GM18502 (cell line): ENCODE data around the gene FNBP1.

Experiments
- ATAC-seq: cut with Tn5 transposase; IDR thresholded peaks from one replicate; pipeline ENCODE4 v1.9.1; 2021; ENCODE audit warnings: mild to moderate bottlenecking; ENCODE audit not compliant: unreplicated experiment, poor library complexity

The FNBP1 gene

GRCh38 chr9:129866394-129867135 is 176.4 kb downstream of the FNBP1 start:
- no peak for ATAC-seq

- no peak for ATAC-seq
These were observed 177.2 kb downstream of the FNBP1 start for GRCh38 chr9:129865668-129866320.

GRCh38 chr9:129864991-129865647 is 177.9 kb downstream of the FNBP1 start:
- ATAC-seq = no peak

DNA sequence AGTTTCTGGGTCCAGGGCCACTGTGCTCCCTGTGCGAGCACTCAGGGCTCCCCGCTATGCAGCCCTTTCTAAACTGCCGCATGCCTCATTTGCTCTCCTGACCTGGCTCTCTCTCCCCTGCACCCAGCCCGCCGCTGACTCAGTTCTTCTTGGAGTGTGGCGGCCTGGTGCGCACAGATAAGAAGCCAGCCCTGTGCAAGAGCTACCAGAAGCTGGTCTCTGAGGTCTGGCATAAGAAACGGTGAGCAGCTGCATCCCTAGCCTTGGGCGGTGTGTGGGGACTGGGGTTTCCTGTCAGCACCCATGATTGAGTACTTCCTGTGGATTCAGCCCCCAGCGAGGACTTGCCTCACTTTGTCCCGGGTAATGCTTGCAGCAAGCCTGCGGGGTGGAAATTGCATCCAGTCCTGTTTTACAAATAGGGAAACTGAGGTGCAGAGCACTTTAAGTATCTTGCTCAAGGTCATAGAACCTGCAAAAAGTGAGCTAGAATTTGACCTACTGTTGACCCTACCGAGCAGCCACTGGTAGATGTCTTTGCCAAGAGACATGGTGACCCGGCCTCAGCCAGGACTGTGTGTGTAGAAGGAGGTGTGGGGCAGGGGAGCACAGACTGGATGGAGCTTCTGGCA is 179.8 kb downstream of the FNBP1 start:
- no peak for ATAC-seq

GRCh38 chr9:129861447-129861827 is 181.6 kb downstream of the FNBP1 start:
- no peak for ATAC-seq

GRCh38 chr9:129860653-129861446 is 182.1 kb downstream of the FNBP1 start:
- no peak for ATAC-seq

DNA sequence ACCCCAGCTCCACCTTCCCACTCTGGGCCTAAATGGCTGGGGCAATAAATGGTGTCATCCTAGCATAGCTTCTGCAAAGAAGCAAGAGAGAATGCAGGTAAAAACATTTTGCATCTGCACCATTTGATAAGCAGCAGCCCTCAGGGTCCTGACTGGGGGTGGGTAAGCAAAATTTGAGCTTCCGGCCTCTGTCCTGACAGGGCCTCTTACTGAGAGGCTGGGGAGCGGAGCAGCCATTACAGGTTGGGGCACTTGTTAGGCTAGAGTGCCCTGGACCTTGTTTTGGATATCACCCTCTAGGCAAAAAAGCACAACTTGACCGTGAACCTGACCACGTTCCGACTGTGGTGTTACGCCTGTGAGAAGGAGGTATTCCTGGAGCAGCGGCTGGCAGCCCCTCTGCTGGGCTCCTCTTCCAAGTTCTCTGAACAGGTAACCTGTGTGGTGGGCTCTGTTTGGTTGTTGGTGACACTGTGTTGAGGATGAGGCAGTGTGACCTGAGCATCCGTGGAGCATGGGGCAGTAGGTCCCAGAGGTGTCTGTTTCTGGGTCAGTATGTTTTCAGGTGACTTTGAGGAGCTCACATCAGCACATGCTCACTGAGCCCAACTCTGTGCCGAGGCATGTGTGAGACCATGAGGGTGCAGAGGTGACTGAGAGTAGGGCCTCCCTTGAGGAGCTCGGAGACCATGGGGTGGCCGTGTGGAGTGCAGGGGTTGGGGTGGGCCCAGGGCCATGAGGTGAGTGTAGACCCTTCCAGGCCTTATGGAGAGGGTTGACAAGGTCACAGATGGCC is 184.6 kb downstream of the FNBP1 start:
- ATAC-seq = no peak

DNA sequence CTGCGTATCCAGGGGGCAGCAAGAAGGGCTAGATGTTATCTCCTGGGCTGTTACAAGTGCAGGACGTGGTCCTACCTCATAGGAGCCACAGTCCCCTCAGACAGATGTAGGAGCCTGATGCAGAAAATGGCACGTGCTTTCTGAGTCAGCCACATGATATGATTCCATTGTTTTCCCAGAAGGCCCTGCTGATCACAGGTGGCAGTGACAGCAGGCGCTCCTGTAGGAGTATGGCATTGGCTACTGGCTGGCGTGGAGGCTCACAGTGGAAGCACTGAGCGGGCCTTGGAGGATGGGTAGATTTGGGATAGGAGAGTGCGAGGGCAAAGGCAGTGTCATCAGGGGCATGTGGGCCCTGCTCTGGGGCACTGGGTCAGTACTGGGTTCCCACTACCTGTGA is 185.8 kb downstream of the FNBP1 start:
- ATAC-seq = no peak

GRCh38 chr9:129854588-129855110 is 188.3 kb downstream of the FNBP1 start:
- no peak for ATAC-seq

DNA sequence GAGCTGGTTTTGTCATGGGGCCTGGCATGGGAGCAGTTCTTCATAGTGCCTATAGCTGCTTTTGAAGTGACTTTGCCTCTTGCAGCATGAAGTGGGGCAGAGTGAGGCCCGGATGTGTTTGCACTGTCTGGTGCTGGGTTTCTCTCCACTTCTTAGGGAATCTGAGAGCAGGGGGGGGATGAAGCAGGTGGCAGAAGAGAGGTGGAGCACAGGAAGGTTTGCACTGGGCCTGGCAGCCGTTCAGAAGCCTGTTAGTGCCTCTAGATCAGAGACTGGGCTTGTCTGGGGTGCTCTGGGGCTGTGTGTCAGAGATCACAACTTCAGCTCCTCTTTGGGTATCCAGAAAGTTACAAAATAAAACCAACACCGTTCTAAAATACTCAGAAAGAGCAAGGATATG is 189.4 kb downstream of the FNBP1 start:
- ATAC-seq = no peak

DNA sequence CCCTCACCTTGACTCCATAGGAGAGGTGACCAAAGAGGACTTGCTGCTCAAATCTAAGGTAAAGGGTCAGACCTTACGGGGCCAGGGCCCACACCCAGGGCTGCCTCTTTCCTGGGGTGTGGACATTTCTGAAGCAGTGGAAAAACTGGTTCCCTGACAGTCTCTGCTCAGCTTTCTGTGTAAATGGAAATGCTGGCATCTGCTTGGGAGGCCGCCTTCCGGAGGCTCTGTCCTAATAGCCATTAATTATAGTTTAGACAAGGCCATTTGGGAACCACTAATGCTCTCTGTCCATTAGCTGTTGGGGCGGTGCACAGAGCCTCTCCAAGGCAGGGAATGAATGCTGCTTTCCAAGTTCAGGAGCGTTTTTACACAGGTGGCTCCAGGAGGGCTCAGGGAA is 190.4 kb downstream of the FNBP1 start:
- ATAC-seq = no peak

DNA sequence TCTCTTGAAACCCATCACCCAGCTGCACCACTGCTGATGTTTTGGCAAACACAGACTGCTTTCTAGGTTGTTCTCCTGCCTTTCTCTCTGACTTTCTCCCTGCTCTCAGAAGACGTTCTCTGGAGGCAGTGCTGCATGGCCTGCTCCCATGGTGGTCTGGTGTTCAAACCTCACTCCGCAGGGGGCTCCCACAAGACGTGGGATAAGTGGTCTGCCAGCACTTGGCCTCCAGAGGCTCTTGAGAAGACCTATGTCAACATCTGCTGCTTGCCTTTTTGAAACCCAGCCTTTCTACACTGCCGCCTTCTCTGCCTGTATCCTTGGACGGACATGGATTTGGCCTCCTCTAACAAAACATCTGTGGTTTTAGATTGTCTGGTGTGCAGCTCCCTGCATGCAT is 191.2 kb downstream of the FNBP1 start:
- ATAC-seq = no peak

DNA sequence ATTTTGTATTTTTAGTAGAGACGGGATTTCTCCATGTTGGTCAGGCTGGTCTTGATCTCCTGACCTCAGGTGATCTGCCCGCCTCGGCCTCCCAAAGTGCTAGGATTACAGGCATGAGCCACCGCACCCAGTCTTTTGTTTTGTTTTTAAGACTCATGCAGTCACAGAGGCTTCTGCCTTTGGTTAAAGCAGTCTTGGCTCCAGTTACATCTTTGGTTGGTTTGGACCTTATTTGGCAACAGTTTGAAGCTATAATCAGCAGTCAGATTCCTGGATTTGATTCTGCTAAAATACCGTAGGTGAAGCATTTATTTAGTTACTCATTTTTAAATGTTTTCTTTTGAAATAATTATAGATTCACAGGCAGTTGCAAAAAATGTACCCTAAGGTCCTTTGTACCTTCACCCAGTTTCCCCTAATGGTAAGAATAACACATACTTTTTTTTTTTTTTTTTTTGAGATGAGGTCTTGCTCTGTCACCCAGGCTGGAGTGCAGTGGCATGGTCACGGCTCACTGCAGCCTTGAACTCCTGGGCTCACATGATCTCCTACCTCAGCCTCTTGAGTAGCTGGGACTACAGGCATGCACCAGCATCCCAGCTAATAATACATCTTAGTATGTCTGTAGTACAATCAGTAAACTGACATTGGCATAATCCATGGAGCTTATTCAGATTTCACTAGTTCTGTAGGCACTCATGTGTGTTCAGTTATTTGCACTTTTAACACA is 192.0 kb downstream of the FNBP1 start:
- ATAC-seq = no peak

DNA sequence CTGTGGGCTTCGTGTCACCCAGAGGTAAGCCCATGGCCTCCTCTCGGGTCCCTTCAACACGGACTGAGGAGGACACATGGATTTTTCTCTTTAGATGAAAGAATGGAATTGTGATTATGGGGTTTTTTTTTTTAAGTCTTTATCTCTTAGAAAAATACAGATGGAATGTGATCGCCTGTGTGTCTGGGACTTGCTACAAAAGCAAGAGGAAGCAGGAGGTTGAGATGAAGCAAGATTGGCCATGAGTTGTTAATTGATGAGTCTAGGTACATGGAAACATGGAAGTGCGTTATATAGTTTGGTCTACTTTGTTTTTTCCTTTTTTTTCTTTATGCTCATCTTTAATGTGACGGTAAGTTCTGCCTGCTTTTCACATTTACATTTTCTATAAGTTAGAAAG is 193.1 kb downstream of the FNBP1 start:
- ATAC-seq = no peak

- ATAC-seq = no peak
These were observed 194.1 kb downstream of the FNBP1 start for GRCh38 chr9:129848712-129849441.

DNA sequence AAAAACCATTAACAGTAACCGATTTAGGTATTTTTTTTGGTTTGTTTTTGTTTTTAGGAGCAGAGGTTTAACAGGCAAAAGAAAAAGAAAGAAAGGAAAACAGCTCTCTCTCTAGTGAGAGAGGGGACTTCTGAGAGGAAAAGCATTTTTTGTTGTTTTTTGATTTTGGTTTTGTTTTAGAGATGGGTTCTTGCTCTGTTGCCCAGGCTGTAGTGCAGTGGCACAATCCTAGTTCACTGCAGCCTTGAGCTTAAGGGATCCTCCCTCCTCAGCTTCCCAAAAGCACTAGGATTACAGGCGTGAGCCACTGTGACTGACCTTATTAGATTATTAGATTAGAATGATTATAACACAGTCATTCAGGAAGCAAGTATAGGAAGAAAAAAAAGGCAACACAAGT is 197.6 kb downstream of the FNBP1 start:
- ATAC-seq = no peak

- ATAC-seq = no peak
These were observed 201.9 kb downstream of the FNBP1 start for GRCh38 chr9:129841071-129841470.

- no peak for ATAC-seq
These were observed 203.0 kb downstream of the FNBP1 start for GRCh38 chr9:129840034-129840433.
